HepG2 (cell line): ENCODE measurements around the gene LMTK2. TPM values are rescaled to one million over a fixed set of nuclear protein-coding genes. Genes with fewer than 3 reads are reported as not detected.

Experiments
- ATAC-seq: fragments of 200-7000 bp; cut with Tn5 transposase; 3 replicates; pipeline ENCODE4 v1.9.1; 2020; ENCODE audit warnings: mild to moderate bottlenecking, moderate library complexity
- BruUV-seq: library from RNA; stranded (reverse); fragments of 400-500 nt; replicated peaks from 2 replicates; lab custom pipeline; 2021; lab: Mats Ljungman, UMichigan
- CTCF ChIA-PET: fragments of 300-600 bp; formaldehyde crosslinking; extraction: SDS; loops from one replicate; lab custom pipeline; 2021; ENCODE audit warnings: low total read pairs, inconsistent platforms, low intra/inter-chr PET ratio; lab: Yijun Ruan, JAX
- POLR2A ChIA-PET: fragments of 350-600 bp; sonication (Branson Sonifier 250); formaldehyde crosslinking; loops from one replicate; lab custom pipeline; 2020; ENCODE audit warnings: antibody characterized with exemption, inconsistent platforms; lab: Yijun Ruan, JAX
- DNase-seq: peaks from one replicate; pipeline ENCODE4 v3.0.0-alpha.2; 2015; ENCODE audit warnings: low spot score
- FAIRE-seq: peaks from 3 replicates; lab custom pipeline; 2011; peaks lifted over from hg19 to GRCh38; lab: Jason Lieb, UNC
- H2AFZ ChIP-seq: one replicate; pipeline ENCODE4 v1.6.1; 2011; ENCODE audit warnings: low read length, inconsistent platforms
- H3K27ac ChIP-seq: fragments of 300-600 bp; 3 replicates; pipeline ENCODE4 v1.8.0; 2011; ENCODE audit warnings: mixed run types, mild to moderate bottlenecking, mixed read lengths, low read length, inconsistent platforms; ENCODE audit not compliant: insufficient read depth; ENCODE audit errors: extremely low read length
- H3K27me3 ChIP-seq, 2 experiments: fragments of 200-600 bp in 1 of 2; 2 replicates in 1 of 2; 3 replicates in 1 of 2; pipeline versions ENCODE4 v1.6.0 to v1.8.0; 2011; ENCODE audit warnings: low read length in 2 of 2, mild to moderate bottlenecking in 2 of 2, moderate library complexity in 2 of 2, inconsistent platforms in 1 of 2; ENCODE audit not compliant: insufficient read depth in 2 of 2, control insufficient read depth in 1 of 2
- H3K36me3 ChIP-seq, 2 experiments: fragments of 200-600 bp in 1 of 2; replicated peaks in 1 of 2; 2 replicates in 1 of 2; 3 replicates in 1 of 2; pipeline versions ENCODE4 v1.5.1 to v1.8.0; 2011; ENCODE audit warnings: low read length in 2 of 2, inconsistent platforms in 1 of 2; ENCODE audit not compliant: insufficient read depth in 2 of 2, control insufficient read depth in 1 of 2
- H3K4me1 ChIP-seq: 2 replicates; pipeline ENCODE4 v1.5.1; 2012; ENCODE audit warnings: low read length, inconsistent platforms; ENCODE audit not compliant: insufficient read depth
- H3K4me2 ChIP-seq: 2 replicates; pipeline ENCODE4 v1.6.0; 2011; ENCODE audit warnings: low read depth, low read length, inconsistent platforms
- H3K4me3 ChIP-seq, 3 experiments: fragments of 200-600 bp in 1 of 3; sonication (generic), shearing (Covaris generic) in 1 of 3; replicated peaks in 1 of 3; 2 replicates each; pipeline ENCODE4 v1.5.1; 2011 to 2016; ENCODE audit warnings: low read length in 3 of 3, inconsistent platforms in 2 of 3, low read depth in 2 of 3, mild to moderate bottlenecking in 2 of 3, control low read depth in 1 of 3, mixed read lengths in 1 of 3; ENCODE audit not compliant: insufficient read depth in 1 of 3
- H3K79me2 ChIP-seq: one replicate; pipeline ENCODE4 v1.6.1; 2011; ENCODE audit warnings: low read length, inconsistent platforms; ENCODE audit not compliant: insufficient read depth
- H3K9ac ChIP-seq: 2 replicates; pipeline ENCODE4 v1.6.0; 2011; ENCODE audit warnings: mild to moderate bottlenecking, low read depth, low read length, inconsistent platforms; ENCODE audit not compliant: insufficient read depth
- H3K9me3 ChIP-seq: 2 replicates; pipeline ENCODE4 v1.5.1; 2012; ENCODE audit warnings: mild to moderate bottlenecking, low read length
- H4K20me1 ChIP-seq: 2 replicates; pipeline ENCODE4 v1.6.0; 2011; ENCODE audit warnings: inconsistent platforms, mild to moderate bottlenecking, low read length, moderate library complexity; ENCODE audit not compliant: insufficient read depth
- DPF2 ChIP-seq: sonication (generic); formaldehyde crosslinking; IDR thresholded peaks from 2 replicates; pipeline ENCODE4 v1.4.0; 2020; ENCODE audit warnings: mild to moderate bottlenecking, low read depth, missing genetic modification reagents, borderline replicate concordance
- ELF3 ChIP-seq: IDR thresholded peaks from 2 replicates; pipeline ENCODE4 v1.6.1; 2016; ENCODE audit warnings: missing genetic modification reagents, missing compliant biosample characterization
- ETV5 ChIP-seq: IDR thresholded peaks from 2 replicates; pipeline ENCODE4 v1.6.1; 2018; ENCODE audit warnings: missing biosample characterization, missing genetic modification reagents, inconsistent platforms, borderline replicate concordance
- HMG20A ChIP-seq: IDR thresholded peaks from 2 replicates; pipeline ENCODE4 v1.6.1; 2016; ENCODE audit warnings: borderline replicate concordance
- HNF4A ChIP-seq: sonication (generic); formaldehyde crosslinking; IDR thresholded peaks from 2 replicates; pipeline ENCODE4 v1.4.0; 2020; ENCODE audit warnings: missing genetic modification reagents
- PLRG1 ChIP-seq: fragments of 450-650 bp; conservative IDR thresholded peaks from 2 replicates; pipeline ENCODE4 v1.6.1; 2016
- RFX5 ChIP-seq: IDR thresholded peaks from 2 replicates; pipeline ENCODE4 v1.6.1; 2011; ENCODE audit warnings: low read depth, low read length, improper control_type of control experiment
- WGBS: methylation state at CpG from one replicate; pipeline ENCODE4 v1.1.6; 2017; ENCODE audit warnings: low lambda C conversion rate; 5-methylcytosine and 5-hydroxymethylcytosine counted together
- in situ Hi-C: cut with HindIII; loops from 2 replicates; pipeline ENCODE4 v1.10.0; 2017; ENCODE audit warnings: low pct_unique_long_range_greater_than_20kb; ENCODE audit not compliant: extremely low pct_ligation_motif_present
- intact Hi-C: fragments of 100-400 bp; cut with micrococcal nuclease; formaldehyde crosslinking; loops from one replicate; pipeline ENCODE4 v1.10.0; 2022; ENCODE audit not compliant: unreplicated experiment
- polyA plus RNA-seq, 8 experiments: library from polyadenylated mRNA; depleted of rRNA in 3 of 8; stranded (reverse) in 7 of 8; unstranded in 1 of 8; fragments of >200 nt; fragmentation: Illumina TruSeq in 4 of 8; extraction: Trizol in 4 of 8; gene quantifications; 2 replicates each; pipeline versions ENCODE4 v1.2.1 to v1.2.3, GENCODE V29; 2011 to 2016; ENCODE audit warnings: low read depth in 4 of 8, missing spikeins in 1 of 8, mixed read lengths in 1 of 8; ENCODE audit not compliant: insufficient read depth in 1 of 8
- total RNA-seq, 5 experiments: library from RNA; depleted of rRNA; stranded (reverse); fragments of >200 nt; fragmentation: Illumina TruSeq; extraction: Trizol; gene quantifications; 2 replicates each; pipeline ENCODE4 v1.2.3, GENCODE V29; 2016; ENCODE audit warnings: low read depth in 1 of 5
- TF ChIP-seq, protein P1 (sequence below): sonication (generic); formaldehyde crosslinking; IDR thresholded peaks from 2 replicates; pipeline ENCODE4 v1.9.0; 2021; ENCODE audit warnings: missing genetic modification reagents, borderline replicate concordance
- TF ChIP-seq, protein P2 (sequence below): sonication (generic); formaldehyde crosslinking; IDR thresholded peaks from 2 replicates; pipeline ENCODE4 v1.4.0; 2020; ENCODE audit warnings: missing genetic modification reagents, borderline replicate concordance
- TF ChIP-seq, protein P3 (sequence below): sonication (generic); formaldehyde crosslinking; IDR thresholded peaks from 2 replicates; pipeline ENCODE4 v1.5.0; 2020; ENCODE audit warnings: mild to moderate bottlenecking, missing genetic modification reagents, borderline replicate concordance
- TF ChIP-seq, protein P4 (sequence below): sonication (generic); IDR thresholded peaks from 2 replicates; pipeline ENCODE4 v1.6.1; 2016; ENCODE audit warnings: low read depth, borderline replicate concordance

The LMTK2 gene
- total and polyA plus RNA-seq, 2 of the 13 experiments (the other 11 are each of a cell fraction or from before 2014, with no cell fraction given) = 9.5 to 11.7 TPM

DNA sequence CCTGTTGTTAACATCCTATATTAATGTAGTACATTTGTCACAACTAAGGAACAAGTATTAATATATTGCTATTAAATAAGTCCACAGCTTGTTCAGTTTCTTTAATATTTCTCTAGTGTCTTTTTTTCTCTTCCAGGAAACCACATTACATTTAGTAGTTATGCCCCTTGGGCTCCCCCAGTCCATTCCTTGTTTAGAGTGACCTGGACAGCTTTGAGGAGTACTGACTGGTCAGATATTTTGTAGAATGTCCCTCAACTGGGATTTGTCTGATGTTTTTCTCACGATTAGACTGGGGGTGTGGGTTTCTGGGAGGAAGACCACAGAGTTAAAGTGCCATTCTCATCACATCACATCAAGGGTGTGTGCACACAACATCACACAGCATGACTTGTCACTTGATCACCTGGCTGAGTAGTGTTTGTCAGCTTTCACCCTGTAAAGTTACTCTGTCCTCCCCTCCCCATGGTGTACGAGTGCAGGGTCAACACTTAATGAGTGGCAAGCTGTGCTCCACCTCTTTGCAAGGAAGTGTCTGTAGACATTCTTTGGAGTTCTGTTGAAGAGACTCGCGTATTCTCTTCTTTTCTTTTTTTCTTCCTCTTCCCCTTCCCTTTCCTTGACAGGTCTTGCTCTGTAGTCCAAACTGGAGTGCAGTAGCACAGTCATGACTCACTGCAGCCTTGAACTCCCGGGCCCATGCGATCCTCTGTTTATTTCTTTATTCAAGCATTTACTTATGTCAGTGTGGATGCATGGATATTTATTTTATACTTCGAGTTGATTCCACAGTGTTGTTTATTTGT lies 10.2 kb downstream of the LMTK2 start:
- DNase-seq (peak; percentile 61), ATAC-seq (peak; percentile 88), FAIRE-seq (peak; percentile 54)
- 5% methylated on average over 7 of the region's 7 CpGs for WGBS
- CTCF ChIA-PET = no interaction called here
- Histone ChIP-seq H3K79me2 (peaks cover 99% of the 10 kb centered on the region), H3K27me3 (no peaks in the 10 kb centered on the region), H3K4me2 (peak overlapping the region; percentile 54), H3K36me3 (peaks cover 0 to 3% of the 10 kb centered on the region in 2 experiments; a peak in 2 of 5 replicates), H3K4me3 (no peak overlapping the region; a peak in 1 of 6 replicates), H3K9ac (no peak overlapping the region), H3K4me1 (peaks cover 85% of the 10 kb centered on the region), H2AFZ (no peak overlapping the region), H3K27ac (peak overlapping the region; percentile 41), H3K9me3 (no peaks in the 10 kb centered on the region), H4K20me1 (no peaks in the 10 kb centered on the region; the same call in 1 of the 2 replicates)
- POLR2A ChIA-PET = interaction anchor here (5.8 kb wide), 1 partner anchor 15 kb away, joined by 54 read pairs; no protein-coding TSS in a partner anchor
- no TSS peak for BruUV-seq
- in situ Hi-C loops = no loop called here
- intact Hi-C loops = no loop called here
- TF ChIP-seq ETV5 (0 out of 2 replicates have a peak, but pooled peaks have one; percentile 8), PLRG1 (no peak), ELF3 (CRISPR knock-in tag) (peak; percentile 70; the same call in 1 of the 2 replicates), HMG20A (CRISPR knock-in tag) (peak; percentile 33; the same call in 1 of the 2 replicates), RFX5 (no peak), DPF2 (peak; percentile 53; the same call in 1 of the 2 replicates), HNF4A (CRISPR knock-in tag) (peak; percentile 48; the same call in 1 of the 2 replicates)
- TF ChIP-seq, protein P1, sequence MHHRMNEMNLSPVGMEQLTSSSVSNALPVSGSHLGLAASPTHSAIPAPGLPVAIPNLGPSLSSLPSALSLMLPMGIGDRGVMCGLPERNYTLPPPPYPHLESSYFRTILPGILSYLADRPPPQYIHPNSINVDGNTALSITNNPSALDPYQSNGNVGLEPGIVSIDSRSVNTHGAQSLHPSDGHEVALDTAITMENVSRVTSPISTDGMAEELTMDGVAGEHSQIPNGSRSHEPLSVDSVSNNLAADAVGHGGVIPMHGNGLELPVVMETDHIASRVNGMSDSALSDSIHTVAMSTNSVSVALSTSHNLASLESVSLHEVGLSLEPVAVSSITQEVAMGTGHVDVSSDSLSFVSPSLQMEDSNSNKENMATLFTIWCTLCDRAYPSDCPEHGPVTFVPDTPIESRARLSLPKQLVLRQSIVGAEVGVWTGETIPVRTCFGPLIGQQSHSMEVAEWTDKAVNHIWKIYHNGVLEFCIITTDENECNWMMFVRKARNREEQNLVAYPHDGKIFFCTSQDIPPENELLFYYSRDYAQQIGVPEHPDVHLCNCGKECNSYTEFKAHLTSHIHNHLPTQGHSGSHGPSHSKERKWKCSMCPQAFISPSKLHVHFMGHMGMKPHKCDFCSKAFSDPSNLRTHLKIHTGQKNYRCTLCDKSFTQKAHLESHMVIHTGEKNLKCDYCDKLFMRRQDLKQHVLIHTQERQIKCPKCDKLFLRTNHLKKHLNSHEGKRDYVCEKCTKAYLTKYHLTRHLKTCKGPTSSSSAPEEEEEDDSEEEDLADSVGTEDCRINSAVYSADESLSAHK = no peak
- TF ChIP-seq, protein P2, sequence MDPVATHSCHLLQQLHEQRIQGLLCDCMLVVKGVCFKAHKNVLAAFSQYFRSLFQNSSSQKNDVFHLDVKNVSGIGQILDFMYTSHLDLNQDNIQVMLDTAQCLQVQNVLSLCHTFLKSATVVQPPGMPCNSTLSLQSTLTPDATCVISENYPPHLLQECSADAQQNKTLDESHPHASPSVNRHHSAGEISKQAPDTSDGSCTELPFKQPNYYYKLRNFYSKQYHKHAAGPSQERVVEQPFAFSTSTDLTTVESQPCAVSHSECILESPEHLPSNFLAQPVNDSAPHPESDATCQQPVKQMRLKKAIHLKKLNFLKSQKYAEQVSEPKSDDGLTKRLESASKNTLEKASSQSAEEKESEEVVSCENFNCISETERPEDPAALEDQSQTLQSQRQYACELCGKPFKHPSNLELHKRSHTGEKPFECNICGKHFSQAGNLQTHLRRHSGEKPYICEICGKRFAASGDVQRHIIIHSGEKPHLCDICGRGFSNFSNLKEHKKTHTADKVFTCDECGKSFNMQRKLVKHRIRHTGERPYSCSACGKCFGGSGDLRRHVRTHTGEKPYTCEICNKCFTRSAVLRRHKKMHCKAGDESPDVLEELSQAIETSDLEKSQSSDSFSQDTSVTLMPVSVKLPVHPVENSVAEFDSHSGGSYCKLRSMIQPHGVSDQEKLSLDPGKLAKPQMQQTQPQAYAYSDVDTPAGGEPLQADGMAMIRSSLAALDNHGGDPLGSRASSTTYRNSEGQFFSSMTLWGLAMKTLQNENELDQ = no peak
- TF ChIP-seq, protein P3, sequence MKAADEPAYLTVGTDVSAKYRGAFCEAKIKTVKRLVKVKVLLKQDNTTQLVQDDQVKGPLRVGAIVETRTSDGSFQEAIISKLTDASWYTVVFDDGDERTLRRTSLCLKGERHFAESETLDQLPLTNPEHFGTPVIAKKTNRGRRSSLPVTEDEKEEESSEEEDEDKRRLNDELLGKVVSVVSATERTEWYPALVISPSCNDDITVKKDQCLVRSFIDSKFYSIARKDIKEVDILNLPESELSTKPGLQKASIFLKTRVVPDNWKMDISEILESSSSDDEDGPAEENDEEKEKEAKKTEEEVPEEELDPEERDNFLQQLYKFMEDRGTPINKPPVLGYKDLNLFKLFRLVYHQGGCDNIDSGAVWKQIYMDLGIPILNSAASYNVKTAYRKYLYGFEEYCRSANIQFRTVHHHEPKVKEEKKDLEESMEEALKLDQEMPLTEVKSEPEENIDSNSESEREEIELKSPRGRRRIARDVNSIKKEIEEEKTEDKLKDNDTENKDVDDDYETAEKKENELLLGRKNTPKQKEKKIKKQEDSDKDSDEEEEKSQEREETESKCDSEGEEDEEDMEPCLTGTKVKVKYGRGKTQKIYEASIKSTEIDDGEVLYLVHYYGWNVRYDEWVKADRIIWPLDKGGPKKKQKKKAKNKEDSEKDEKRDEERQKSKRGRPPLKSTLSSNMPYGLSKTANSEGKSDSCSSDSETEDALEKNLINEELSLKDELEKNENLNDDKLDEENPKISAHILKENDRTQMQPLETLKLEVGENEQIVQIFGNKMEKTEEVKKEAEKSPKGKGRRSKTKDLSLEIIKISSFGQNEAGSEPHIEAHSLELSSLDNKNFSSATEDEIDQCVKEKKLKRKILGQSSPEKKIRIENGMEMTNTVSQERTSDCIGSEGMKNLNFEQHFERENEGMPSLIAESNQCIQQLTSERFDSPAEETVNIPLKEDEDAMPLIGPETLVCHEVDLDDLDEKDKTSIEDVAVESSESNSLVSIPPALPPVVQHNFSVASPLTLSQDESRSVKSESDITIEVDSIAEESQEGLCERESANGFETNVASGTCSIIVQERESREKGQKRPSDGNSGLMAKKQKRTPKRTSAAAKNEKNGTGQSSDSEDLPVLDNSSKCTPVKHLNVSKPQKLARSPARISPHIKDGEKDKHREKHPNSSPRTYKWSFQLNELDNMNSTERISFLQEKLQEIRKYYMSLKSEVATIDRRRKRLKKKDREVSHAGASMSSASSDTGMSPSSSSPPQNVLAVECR (CRISPR knock-in tag) = 0 out of 2 replicates have a peak, but pooled peaks have one; percentile 52
- TF ChIP-seq, protein P4, sequence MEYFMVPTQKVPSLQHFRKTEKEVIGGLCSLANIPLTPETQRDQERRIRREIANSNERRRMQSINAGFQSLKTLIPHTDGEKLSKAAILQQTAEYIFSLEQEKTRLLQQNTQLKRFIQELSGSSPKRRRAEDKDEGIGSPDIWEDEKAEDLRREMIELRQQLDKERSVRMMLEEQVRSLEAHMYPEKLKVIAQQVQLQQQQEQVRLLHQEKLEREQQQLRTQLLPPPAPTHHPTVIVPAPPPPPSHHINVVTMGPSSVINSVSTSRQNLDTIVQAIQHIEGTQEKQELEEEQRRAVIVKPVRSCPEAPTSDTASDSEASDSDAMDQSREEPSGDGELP = peak; percentile 26; the same call in 1 of the 2 replicates
